HG03460 (cell line): ENCODE data around the gene OLFM1.

Experiments used
- ATAC-seq: cut with Tn5 transposase; IDR thresholded peaks from one replicate; pipeline ENCODE4 v1.9.1; 2021; ENCODE audit not compliant: unreplicated experiment

The OLFM1 gene

GRCh38 chr9:135088348-135088978 is 995 bp downstream of the OLFM1 start:
- no peak for ATAC-seq

GRCh38 chr9:135088979-135089847 is 1.7 kb downstream of the OLFM1 start:
- ATAC-seq: no peak

GRCh38 chr9:135090081-135090480 is 2.6 kb downstream of the OLFM1 start:
- ATAC-seq: no peak

- no peak for ATAC-seq
Measured at GRCh38 chr9:135090547-135090946, 3.1 kb downstream of the OLFM1 start.

- no peak for ATAC-seq
Measured at GRCh38 chr9:135091545-135091944, 4.1 kb downstream of the OLFM1 start.

- no peak for ATAC-seq
Measured at GRCh38 chr9:135093111-135093510, 5.6 kb downstream of the OLFM1 start.

GRCh38 chr9:135093911-135094584 is 6.6 kb downstream of the OLFM1 start:
- ATAC-seq: no peak

- no peak for ATAC-seq
Measured at GRCh38 chr9:135095470-135096407, 8.3 kb downstream of the OLFM1 start.

GRCh38 chr9:135096408-135096895 is 9.0 kb downstream of the OLFM1 start:
- ATAC-seq: no peak

GRCh38 chr9:135098400-135099105 is 11.1 kb downstream of the OLFM1 start:
- no peak for ATAC-seq

- ATAC-seq: no peak
Measured at GRCh38 chr9:135099574-135099973, 12.1 kb downstream of the OLFM1 start.

- no peak for ATAC-seq
Measured at GRCh38 chr9:135100241-135100681, 12.8 kb downstream of the OLFM1 start.

GRCh38 chr9:135100725-135101410 is 13.4 kb downstream of the OLFM1 start:
- no peak for ATAC-seq

GRCh38 chr9:135101486-135101885 is 14.0 kb downstream of the OLFM1 start:
- ATAC-seq: no peak

- ATAC-seq: no peak
Measured at GRCh38 chr9:135101926-135102325, 14.5 kb downstream of the OLFM1 start.

- no peak for ATAC-seq
Measured at GRCh38 chr9:135102331-135102730, 14.9 kb downstream of the OLFM1 start.

GRCh38 chr9:135103001-135103446 is 15.6 kb downstream of the OLFM1 start:
- ATAC-seq: no peak

GRCh38 chr9:135103931-135104639 is 16.6 kb downstream of the OLFM1 start:
- ATAC-seq: no peak

- no peak for ATAC-seq
Measured at GRCh38 chr9:135104761-135105160, 17.3 kb downstream of the OLFM1 start.
